Mesenchymal stem cell (in vitro differentiated cells and primary cell): ENCODE data around the gene CTBP2.

ENCODE experiments used
- DNase-seq: peaks from one replicate; pipeline ENCODE4 v3.0.0-alpha.2; 2013
- H2AFZ ChIP-seq: one replicate; pipeline ENCODE4 v1.6.1; 2013; ENCODE audit warnings: low read depth, mild to moderate bottlenecking, control low read depth, inconsistent platforms, low read length, moderate library complexity
- H2AK5ac ChIP-seq: 2 replicates; pipeline ENCODE4 v1.6.1; 2013; ENCODE audit warnings: low read length, moderate library complexity, mild to moderate bottlenecking, inconsistent platforms; ENCODE audit not compliant: severe bottlenecking
- H2BK120ac ChIP-seq: one replicate; pipeline ENCODE4 v1.6.1; 2013; ENCODE audit warnings: low read depth, mild to moderate bottlenecking, inconsistent platforms, low read length, moderate library complexity
- H2BK12ac ChIP-seq, 2 experiments: one replicate each; pipeline ENCODE4 v1.6.1; 2013; ENCODE audit warnings: inconsistent platforms in 2 of 2, low read length in 2 of 2, mild to moderate bottlenecking in 2 of 2, moderate library complexity in 2 of 2, control low read depth in 1 of 2
- H2BK15ac ChIP-seq: one replicate; pipeline ENCODE4 v1.6.1; 2013; ENCODE audit warnings: mild to moderate bottlenecking, low read depth, inconsistent platforms; ENCODE audit not compliant: poor library complexity, severe bottlenecking
- H2BK5ac ChIP-seq: 2 replicates; pipeline ENCODE4 v1.6.1; 2013; ENCODE audit warnings: low read depth, mild to moderate bottlenecking, low read length, control low read depth, inconsistent platforms; ENCODE audit not compliant: poor library complexity, severe bottlenecking
- H3K14ac ChIP-seq, 2 experiments: one replicate each; pipeline ENCODE4 v1.6.1; 2013; ENCODE audit warnings: inconsistent platforms in 2 of 2, low read length in 2 of 2, control low read depth in 1 of 2, mild to moderate bottlenecking in 1 of 2, moderate library complexity in 1 of 2
- H3K18ac ChIP-seq, 2 experiments: one replicate each; pipeline ENCODE4 v1.6.1; 2013; ENCODE audit warnings: inconsistent platforms in 2 of 2, low read length in 2 of 2, control low read depth in 1 of 2, low read depth in 1 of 2, mild to moderate bottlenecking in 1 of 2
- H3K23ac ChIP-seq, 2 experiments: one replicate each; pipeline ENCODE4 v1.6.1; 2013; ENCODE audit warnings: inconsistent platforms in 2 of 2, low read length in 2 of 2, mild to moderate bottlenecking in 2 of 2, moderate library complexity in 2 of 2, control low read depth in 1 of 2
- H3K27ac ChIP-seq: 2 replicates; pipeline ENCODE4 v1.5.1; 2013; ENCODE audit warnings: mild to moderate bottlenecking, moderate library complexity, low read length, control low read depth, inconsistent platforms; ENCODE audit not compliant: poor library complexity, severe bottlenecking
- H3K27me3 ChIP-seq, 2 experiments: 2 replicates each; pipeline versions ENCODE4 v1.6.1 to v1.7.0; 2013; ENCODE audit warnings: low read length in 2 of 2, mild to moderate bottlenecking in 2 of 2, moderate library complexity in 2 of 2, control low read depth in 1 of 2, inconsistent platforms in 1 of 2; ENCODE audit not compliant: control insufficient read depth in 1 of 2, insufficient read depth in 1 of 2
- H3K36me3 ChIP-seq, 2 experiments: 2 replicates each; pipeline versions ENCODE4 v1.6.1 to v1.7.0; 2013; ENCODE audit warnings: low read length in 2 of 2, control low read depth in 1 of 2, inconsistent platforms in 1 of 2, low read depth in 1 of 2, mild to moderate bottlenecking in 1 of 2; ENCODE audit not compliant: insufficient read depth in 2 of 2, control insufficient read depth in 1 of 2
- H3K4ac ChIP-seq, 2 experiments: one replicate each; pipeline ENCODE4 v1.6.1; 2013; ENCODE audit warnings: inconsistent platforms in 2 of 2, low read length in 2 of 2, mild to moderate bottlenecking in 2 of 2, moderate library complexity in 2 of 2, control low read depth in 1 of 2, low read depth in 1 of 2
- H3K4me1 ChIP-seq: 2 replicates; pipeline ENCODE4 v1.6.1; 2013; ENCODE audit warnings: low read depth, low read length, control low read depth; ENCODE audit not compliant: control insufficient read depth, insufficient read depth
- H3K4me2 ChIP-seq: 2 replicates; pipeline ENCODE4 v1.6.1; 2013; ENCODE audit warnings: low read length, mild to moderate bottlenecking, inconsistent platforms; ENCODE audit not compliant: poor library complexity, severe bottlenecking
- H3K4me3 ChIP-seq, 2 experiments: 2 replicates each; pipeline versions ENCODE4 v1.5.1 to v1.7.0; 2013; ENCODE audit warnings: low read length in 2 of 2, mild to moderate bottlenecking in 2 of 2, control low read depth in 1 of 2, low read depth in 1 of 2; ENCODE audit not compliant: insufficient read depth in 1 of 2
- H3K79me1 ChIP-seq: replicated peaks from 2 replicates; pipeline ENCODE4 v1.6.1; 2013; ENCODE audit warnings: mild to moderate bottlenecking, control low read depth, low read length, inconsistent platforms; ENCODE audit not compliant: poor library complexity, severe bottlenecking
- H3K9ac ChIP-seq: 2 replicates; pipeline ENCODE4 v1.7.0; 2013; ENCODE audit warnings: mild to moderate bottlenecking, low read length, moderate library complexity
- H3K9me3 ChIP-seq: 2 replicates; pipeline ENCODE4 v1.7.0; 2013; ENCODE audit warnings: mild to moderate bottlenecking, low read length; ENCODE audit not compliant: control insufficient read depth
- H4K8ac ChIP-seq: one replicate; pipeline ENCODE4 v1.6.1; 2013; ENCODE audit warnings: inconsistent platforms, mild to moderate bottlenecking, low read length, moderate library complexity
- H4K91ac ChIP-seq: one replicate; pipeline ENCODE4 v1.6.1; 2013; ENCODE audit warnings: mild to moderate bottlenecking, low read length, inconsistent platforms
- WGBS: methylation state at CpG from one replicate; pipeline ENCODE4 v1.1.7; 2013; ENCODE audit warnings: mixed read lengths; 5-methylcytosine and 5-hydroxymethylcytosine counted together

Gene CTBP2

GRCh38 chr10:125079091-125079600, 81.2 kb downstream of the CTBP2 start:
- Histone ChIP-seq H2BK15ac (no peak overlapping the region), H3K4ac (no peak overlapping the region), H3K9ac (no peak overlapping the region)

GRCh38 chr10:125076891-125077541, 83.3 kb downstream of the CTBP2 start:
- DNase-seq: peak; percentile 70
- Histone ChIP-seq H3K27me3 (no peaks in the 10 kb centered on the region), H3K18ac (no peak overlapping the region), H2AK5ac (no peak overlapping the region), H3K36me3 (peaks cover 29 to 41% of the 10 kb centered on the region in 2 experiments), H2BK120ac (no peak overlapping the region), H3K4me2 (no peak overlapping the region), H2BK12ac (no peak overlapping the region), H2BK15ac (no peak overlapping the region), H3K4ac (peak overlapping the region in 1 of 2 experiments; percentile 85), H4K91ac (no peak overlapping the region), H3K4me3 (no peak overlapping the region), H4K8ac (no peak overlapping the region), H3K23ac (no peak overlapping the region), H3K9me3 (no peaks in the 10 kb centered on the region), H3K14ac (no peak overlapping the region), H2AFZ (no peak overlapping the region), H3K79me1 (peaks cover 63% of the 10 kb centered on the region), H2BK5ac (no peak overlapping the region), H3K27ac (no peak overlapping the region), H3K9ac (no peak overlapping the region), H3K4me1 (peaks cover 14% of the 10 kb centered on the region)
- WGBS: 75% methylated on average over 14 of the region's 14 CpGs

More at GRCh38 chr10:125079091-125079600, 81.2 kb downstream of the CTBP2 start:
- Histone ChIP-seq H3K23ac (no peak overlapping the region), H2AK5ac (no peak overlapping the region), H3K18ac (no peak overlapping the region), H3K4me1 (peaks cover 31% of the 10 kb centered on the region), H3K79me1 (peaks cover 53% of the 10 kb centered on the region), H3K4me3 (no peak overlapping the region), H2BK120ac (no peak overlapping the region), H2BK5ac (no peak overlapping the region), H2AFZ (no peak overlapping the region), H3K14ac (no peak overlapping the region), H4K8ac (no peak overlapping the region), H3K4me2 (no peak overlapping the region), H2BK12ac (no peak overlapping the region), H3K9me3 (no peaks in the 10 kb centered on the region), H3K36me3 (peaks cover 17 to 37% of the 10 kb centered on the region in 2 experiments), H3K27ac (no peak overlapping the region), H4K91ac (no peak overlapping the region), H3K27me3 (no peaks in the 10 kb centered on the region)
- DNase-seq: no peak
- 97% methylated on average over 12 of the region's 14 CpGs for WGBS

- no peak overlapping the region for H3K27ac ChIP-seq
- peak overlapping the region in 1 of 2 experiments; percentile 95 for H3K23ac ChIP-seq
- no peak for DNase-seq
- H3K4me1 ChIP-seq: peaks cover 10% of the 10 kb centered on the region
- no peaks in the 10 kb centered on the region for H3K9me3 ChIP-seq
- H3K18ac ChIP-seq: peak overlapping the region; percentile 68 to 85
- H2BK5ac ChIP-seq: no peak overlapping the region
- H3K4ac ChIP-seq: peak overlapping the region; percentile 85 to 89
- H3K79me1 ChIP-seq: peaks cover 66% of the 10 kb centered on the region
- WGBS: 81% methylated on average over 14 of the region's 15 CpGs
- H3K27me3 ChIP-seq: no peaks in the 10 kb centered on the region
- H3K36me3 ChIP-seq: peaks cover 29 to 42% of the 10 kb centered on the region in 2 experiments
- no peak overlapping the region for H3K4me3 ChIP-seq
- H2BK120ac ChIP-seq: no peak overlapping the region
- peak overlapping the region in 1 of 2 experiments; percentile 92 for H2BK12ac ChIP-seq
- H2AK5ac ChIP-seq: no peak overlapping the region
- peak overlapping the region; percentile 86 for H4K8ac ChIP-seq
- peak overlapping the region in 1 of 2 experiments; percentile 88 for H3K14ac ChIP-seq
- no peak overlapping the region for H3K9ac ChIP-seq
- no peak overlapping the region for H3K4me2 ChIP-seq
- H4K91ac ChIP-seq: peak overlapping the region; percentile 65
- H2AFZ ChIP-seq: no peak overlapping the region
- H2BK15ac ChIP-seq: no peak overlapping the region
These were observed 84.1 kb downstream of the CTBP2 start for GRCh38 chr10:125076121-125076825.

- no peak overlapping the region for H3K4me3 ChIP-seq
- no peak overlapping the region for H2AFZ ChIP-seq
- no peak overlapping the region for H3K4me2 ChIP-seq
- no peak overlapping the region for H3K4ac ChIP-seq
- H3K27ac ChIP-seq: no peak overlapping the region
- H3K9ac ChIP-seq: no peak overlapping the region
- H2BK120ac ChIP-seq: no peak overlapping the region
- H3K79me1 ChIP-seq: peaks cover 65% of the 10 kb centered on the region
- H2BK15ac ChIP-seq: no peak overlapping the region
- H3K9me3 ChIP-seq: no peaks in the 10 kb centered on the region
- H3K4me1 ChIP-seq: peaks cover 10% of the 10 kb centered on the region
- no peak overlapping the region for H3K23ac ChIP-seq
- no peaks in the 10 kb centered on the region for H3K27me3 ChIP-seq
- H2BK5ac ChIP-seq: no peak overlapping the region
- no peak overlapping the region for H2AK5ac ChIP-seq
- no peak overlapping the region for H2BK12ac ChIP-seq
- H4K8ac ChIP-seq: no peak overlapping the region
- no peak overlapping the region for H3K18ac ChIP-seq
- no peak overlapping the region for H4K91ac ChIP-seq
- DNase-seq: no peak
- no peak overlapping the region for H3K14ac ChIP-seq
- peaks cover 18 to 40% of the 10 kb centered on the region in 2 experiments for H3K36me3 ChIP-seq
These were observed 86.4 kb downstream of the CTBP2 start for GRCh38 chr10:125073996-125074395.
